Keratinocyte (primary cell): Measurements from ENCODE around the gene ADISSP.
A peak's percentile ranks its signal among the peaks of the same experiment; 100 is the strongest.

Source experiments
- CTCF ChIP-seq, 3 experiments: IDR thresholded peaks in 1 of 3; conservative IDR thresholded peaks in 1 of 3; optimal IDR thresholded peaks in 1 of 3; 2 replicates in 2 of 3; 3 replicates in 1 of 3; pipeline versions ENCODE3 to v1.5.1; 2011; ENCODE audit warnings: low read length in 3 of 3, mild to moderate bottlenecking in 3 of 3, moderate library complexity in 2 of 3, control low read depth in 1 of 3, inconsistent platforms in 1 of 3; ENCODE audit not compliant: insufficient read depth in 2 of 3; ENCODE audit errors: extremely low read depth in 1 of 3
- EZH2 ChIP-seq: IDR thresholded peaks from one replicate; pipeline ENCODE4 v1.6.1; 2012; ENCODE audit warnings: inconsistent platforms, mild to moderate bottlenecking, low read length, moderate library complexity

GRCh38 chr20:3732327-3733118, 35.0 kb downstream of the ADISSP start, which contains the start of gene HSPA12B:
- TF ChIP-seq CTCF (optimal IDR thresholded peaks at IDR 0.05 in 1 of 3, IDR thresholded peaks at IDR 0.05 in 1 of 3, conservative IDR thresholded peaks at IDR 0.05 in 1 of 3; ENCODE audit: extremely low read depth in 1 of 3, insufficient read depth in 2 of 3, low read length in 3 of 3) (no peak), EZH2 (peak; percentile 63)
